Measurements from ENCODE around the gene COL23A1.
"Not testable (repeated sequence)": the region's sequence is repeated elsewhere in the genome, so short reads cannot be mapped to it uniquely, and the experiment has no call there.

Gene COL23A1

GRCh38 chr5:178370102-178370501 lies 220.1 kb downstream of the COL23A1 start:
- no peak for DNase-seq

DNA sequence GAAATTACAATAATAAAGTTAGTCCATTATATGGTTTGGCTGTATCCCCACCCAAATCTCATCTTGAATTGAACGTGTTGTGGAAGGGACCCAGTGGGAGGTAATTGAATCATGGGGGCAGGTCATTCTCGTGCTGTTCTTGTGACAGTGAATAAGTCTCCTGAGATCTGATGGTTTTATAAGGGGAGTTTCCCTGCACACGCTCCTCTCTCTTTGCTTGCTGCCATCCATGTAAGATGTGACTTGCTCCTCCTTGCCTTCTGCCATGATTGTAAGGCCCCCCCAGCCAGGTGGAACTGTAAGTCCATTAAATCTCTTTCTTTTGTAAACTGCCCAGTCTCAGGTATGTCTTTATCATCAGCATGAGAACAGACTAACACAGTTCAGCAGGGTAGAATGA lies 220.7 kb downstream of the COL23A1 start:
- not testable (repeated sequence) for DNase-seq

DNA sequence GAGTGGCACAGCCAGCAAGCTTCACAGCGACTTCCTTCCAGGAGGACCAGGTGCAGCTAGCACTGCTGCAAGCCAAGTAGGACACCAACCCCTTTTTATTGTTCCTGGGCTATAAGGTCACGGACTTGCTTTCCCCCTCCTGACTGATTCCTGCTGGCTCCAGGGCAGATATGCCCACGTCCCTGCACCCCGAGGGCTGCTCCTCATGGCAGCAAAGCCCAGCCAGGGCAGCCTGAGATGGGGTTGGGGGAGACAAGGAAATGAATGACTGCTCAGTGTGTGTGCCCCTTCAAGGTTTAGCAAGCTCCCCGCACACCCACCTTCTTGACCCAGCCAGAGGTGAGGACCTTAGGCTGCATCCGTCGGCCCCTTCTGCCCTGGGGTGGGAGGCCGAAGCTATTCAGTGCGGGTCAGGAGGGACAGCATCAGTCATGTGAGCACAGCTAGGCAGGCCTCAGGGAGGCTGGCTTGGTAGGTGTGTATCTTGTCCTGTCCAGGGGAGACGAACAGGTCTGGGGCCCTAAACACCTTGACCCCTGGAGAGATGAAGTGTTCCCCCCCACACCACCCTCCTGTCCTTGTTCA lies 221.4 kb downstream of the COL23A1 start:
- no peak for DNase-seq

DNA sequence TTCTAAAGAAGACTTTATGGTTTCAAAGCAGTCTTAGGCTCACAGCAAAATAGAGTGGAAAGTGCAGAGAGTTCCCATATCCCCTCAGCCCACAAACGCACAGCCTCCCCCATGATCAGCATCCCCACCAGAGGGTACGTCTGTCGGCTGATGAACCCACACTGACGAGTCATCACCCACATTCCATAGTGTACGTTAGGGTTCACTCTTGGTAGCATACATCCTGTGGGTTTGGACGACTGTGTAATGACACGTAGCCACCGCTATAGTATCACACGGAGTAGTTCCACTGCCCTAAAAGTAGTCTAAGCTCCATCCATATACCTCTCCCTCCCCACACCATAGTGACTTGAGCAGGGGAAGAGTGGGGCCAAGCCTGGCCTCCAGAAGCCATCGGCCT lies 221.9 kb downstream of the COL23A1 start:
- DNase-seq, result no peak

GRCh38 chr5:178367736-178368120 lies 222.5 kb downstream of the COL23A1 start:
- DNase-seq, result no peak

DNA sequence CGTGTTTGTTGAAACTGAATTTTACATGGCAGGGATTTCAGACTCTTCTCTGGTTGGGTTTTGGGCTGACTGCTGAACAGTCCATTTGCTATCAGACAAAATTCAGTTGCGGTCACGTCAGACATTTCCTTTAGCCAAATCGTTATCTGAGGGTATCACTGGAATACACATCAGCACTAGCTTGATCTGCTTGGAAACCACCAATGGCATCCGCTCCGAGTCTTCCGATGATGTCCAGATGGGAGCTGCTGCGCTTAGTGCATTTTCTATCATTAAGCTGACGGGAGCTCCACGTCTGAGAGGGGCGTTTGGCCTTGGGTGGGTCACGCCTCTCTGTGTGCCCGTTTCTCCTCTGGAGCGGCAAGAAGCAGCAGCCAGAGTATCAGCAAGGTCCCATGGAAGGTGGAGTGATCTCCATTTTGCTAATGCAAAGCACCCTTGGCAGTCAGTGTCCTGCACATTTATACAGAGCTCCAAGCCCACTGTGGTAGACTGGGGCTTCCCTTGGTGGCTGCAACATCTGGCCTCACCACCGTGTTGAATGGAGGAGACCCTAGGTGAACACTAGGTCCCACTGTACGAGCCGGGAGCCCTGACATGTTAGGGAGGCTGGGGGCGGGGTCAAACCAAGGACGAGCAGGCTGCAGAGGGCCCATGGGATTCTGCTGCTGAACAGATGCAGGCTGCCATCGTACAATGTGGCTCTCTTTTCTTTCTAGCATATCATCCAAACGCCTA lies 223.0 kb downstream of the COL23A1 start:
- no peak for DNase-seq

DNA sequence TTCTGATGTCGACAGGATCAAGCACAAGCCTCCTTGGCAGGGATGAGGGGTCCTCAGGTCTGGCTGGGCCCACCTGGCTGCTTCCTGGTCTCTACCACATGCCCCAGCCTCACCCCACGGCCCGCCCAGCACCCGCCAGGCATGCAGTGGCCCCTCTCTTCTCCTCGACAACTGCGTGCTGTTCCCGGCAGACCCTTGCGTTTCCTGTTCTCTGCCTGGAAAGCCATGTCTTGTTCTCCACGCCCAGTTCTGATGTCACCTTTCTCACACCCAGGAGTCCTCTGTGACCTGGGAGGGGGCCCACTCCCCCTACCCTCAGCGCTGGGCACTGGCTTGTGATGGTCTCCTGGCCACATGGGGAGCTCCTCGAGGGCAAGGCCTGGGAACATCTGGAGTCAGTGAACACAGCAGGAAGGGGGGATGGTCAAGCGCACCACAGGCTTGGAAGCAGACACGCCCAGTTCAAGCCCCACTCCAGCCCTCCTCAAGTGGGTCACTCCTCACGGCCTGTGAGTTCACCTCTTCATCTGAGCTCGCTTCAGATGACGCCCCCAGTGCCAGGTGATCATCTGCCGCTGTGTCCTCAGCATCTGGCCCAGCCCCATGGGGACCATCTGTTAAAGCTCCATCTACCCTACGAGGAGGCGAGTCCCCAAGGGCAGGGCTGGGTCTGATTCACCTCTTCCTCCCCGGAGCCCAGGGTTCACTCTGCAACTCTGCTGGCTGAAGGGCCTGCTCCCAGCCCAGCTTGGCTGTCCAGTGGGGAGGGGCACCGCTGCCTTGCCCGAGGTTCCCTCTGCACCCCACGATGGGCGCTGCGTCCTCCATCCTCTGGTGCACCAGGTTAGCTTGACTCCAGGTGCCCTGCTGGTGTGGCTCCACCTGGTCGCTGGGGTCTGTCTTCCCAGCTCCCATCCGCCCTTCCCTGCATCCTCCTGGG lies 224.4 kb downstream of the COL23A1 start:
- DNase-seq, result no peak

DNA sequence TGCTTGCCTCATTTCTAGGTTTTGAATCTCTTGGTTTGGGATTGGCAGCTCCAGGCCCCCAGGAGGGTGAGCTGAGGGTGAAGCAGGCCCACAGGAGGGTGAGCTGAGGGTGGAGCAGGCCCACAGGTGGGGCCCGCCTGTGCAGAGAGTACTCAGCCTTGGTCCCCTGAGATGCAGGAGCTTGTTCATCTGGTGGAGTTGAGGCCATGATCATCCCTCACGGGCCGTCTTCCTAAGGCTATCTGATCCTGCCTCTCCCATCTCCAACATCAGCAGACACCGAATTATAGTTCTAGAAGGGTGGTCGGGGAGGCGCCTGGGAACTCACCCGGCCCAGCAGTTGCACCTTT lies 225.9 kb downstream of the COL23A1 start:
- no peak for DNase-seq

GRCh38 chr5:178363501-178364325 lies 226.5 kb downstream of the COL23A1 start:
- DNase-seq, result no peak

DNA sequence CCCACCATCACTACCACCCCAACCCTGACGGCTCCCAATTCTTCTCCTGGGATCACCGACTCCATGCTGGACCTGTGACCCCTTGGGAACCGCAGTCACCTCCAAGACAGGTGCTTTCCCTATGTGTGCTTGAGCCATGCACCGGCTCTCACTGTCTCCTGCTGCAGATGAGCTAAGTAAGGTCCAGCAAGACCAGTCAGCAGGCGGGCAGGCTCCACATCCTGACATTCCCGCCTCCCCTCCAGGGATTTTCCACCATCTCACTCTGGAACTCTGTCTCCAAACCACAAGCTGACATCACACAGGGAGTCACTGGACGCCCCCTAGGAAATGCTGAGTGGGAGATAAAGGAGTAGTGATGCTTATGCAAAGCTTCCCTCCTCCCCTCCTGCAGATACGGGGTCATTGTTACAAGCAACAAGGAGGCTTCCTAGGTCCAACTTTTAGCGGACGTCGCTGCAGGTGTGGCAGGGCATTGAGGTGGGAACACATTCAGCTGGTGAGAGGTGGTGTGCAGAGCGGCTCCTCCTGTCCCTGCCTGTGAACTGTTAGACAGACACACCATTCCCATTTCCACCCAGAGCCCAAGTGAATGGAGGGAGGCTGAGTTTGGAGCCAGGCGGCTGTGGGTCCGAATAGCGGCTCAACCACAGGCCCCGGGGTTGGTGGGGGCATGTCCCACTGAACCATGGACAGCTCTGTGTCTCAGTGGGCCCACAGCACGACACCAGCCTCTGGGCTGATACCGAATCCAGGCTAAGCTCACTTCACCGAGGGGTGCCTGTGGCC lies 228.3 kb downstream of the COL23A1 start:
- no peak for DNase-seq

DNA sequence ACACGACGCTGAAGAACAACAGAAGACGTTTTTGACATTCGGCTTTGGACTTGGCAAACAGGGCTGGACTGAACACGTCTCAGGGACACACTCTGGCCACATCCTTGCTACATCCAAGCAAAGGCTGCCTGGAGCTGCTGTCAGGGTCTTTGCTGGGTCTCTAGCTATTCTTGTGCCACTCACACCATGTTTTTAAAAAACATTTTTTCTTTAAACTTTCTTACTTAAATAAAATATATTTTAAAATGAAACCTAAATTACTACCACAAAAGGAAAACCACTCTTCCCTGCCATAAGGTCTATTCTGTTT lies 229.3 kb downstream of the COL23A1 start:
- DNase-seq, result no peak

DNA sequence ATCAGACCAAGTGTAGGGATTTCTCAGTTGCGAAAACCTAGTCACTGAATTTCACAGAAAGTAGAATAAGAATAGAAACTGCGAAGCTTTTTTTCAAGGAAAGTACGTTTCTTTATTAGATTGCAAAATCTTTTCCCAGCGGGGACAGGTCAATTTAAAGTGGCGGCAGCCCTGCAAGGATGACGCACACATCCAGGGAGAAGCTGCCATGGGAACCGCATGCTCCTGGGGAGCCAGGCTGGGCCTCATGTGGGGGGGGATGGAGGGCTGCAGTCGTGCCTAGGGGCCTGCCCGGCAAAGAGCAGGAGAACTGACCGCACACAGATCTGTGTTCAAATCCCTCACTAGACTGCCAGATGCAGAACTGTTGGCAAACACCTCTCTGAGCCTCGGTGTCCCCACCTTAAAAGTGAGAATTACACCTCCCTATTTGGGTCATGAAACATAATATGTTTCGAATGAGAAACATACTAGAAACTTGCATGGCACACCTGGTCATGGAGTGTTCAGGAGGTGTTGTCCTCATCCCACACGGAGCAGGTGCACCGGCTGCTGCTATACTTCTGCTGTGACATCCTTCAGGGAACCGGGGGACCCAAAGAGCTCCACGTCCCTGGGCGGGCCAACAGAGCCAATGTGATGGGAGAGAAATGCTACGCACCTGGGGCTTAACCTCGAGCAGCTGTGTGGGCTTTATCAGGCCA lies 229.8 kb downstream of the COL23A1 start:
- DNase-seq, result no peak

DNA sequence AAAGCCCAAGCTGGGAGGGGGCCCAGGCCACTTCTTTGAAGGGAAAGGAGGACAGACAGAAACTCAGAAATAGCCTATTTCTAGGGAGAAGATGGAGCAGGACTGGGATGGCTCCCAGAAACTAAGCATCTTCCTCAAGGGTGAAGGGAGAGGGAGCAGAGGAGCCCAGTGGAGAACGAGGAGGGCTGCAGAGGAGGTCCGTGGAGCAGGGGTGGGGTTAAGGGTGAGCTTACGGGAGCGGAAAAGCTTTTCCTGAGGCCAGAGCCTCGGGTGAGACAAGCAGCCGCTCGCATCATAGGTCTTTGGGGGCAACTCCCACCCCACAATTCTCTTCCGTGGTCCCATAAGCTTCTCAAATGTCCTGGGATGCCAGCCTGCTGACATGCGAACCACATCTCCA lies 230.5 kb downstream of the COL23A1 start:
- no peak for DNase-seq

DNA sequence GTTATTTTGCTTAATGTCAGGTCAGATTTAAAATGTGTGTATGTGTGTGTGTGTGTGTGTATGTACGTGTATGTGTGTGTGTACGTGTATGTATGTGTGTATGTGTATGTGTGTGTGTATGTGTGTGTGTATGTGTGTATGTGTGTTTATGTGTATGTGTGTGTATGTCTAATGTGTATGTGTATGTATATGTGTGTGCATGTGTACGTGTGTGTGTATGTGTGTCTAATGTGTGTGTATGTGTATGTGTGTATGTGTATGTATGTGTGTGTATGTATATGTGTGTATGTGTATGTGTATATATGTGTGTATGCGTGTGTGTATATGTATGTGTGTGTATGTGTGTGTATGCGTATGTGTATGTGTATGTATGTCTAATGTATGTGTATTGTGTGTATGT lies 232.5 kb downstream of the COL23A1 start:
- no peak for DNase-seq

DNA sequence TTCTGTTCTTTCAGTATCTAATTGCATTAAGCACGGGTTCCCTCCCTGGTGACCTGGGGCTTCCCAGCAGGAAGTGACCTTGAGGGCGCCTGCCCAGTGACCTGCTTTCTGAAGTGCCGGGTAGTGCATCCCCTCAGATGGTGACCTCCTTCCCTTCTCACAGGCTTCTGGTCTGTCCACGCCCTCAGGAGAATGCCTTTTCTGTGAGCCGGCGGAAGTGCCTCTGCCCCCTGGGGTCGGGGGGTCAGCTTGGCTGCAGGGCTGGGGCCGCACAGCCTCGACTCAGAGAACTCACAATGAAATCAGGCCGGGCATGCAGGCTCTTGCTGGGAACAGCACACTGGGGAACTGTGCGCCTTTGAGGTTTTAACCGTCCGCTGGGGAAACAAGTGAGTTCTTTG lies 233.1 kb downstream of the COL23A1 start:
- no peak for DNase-seq

DNA sequence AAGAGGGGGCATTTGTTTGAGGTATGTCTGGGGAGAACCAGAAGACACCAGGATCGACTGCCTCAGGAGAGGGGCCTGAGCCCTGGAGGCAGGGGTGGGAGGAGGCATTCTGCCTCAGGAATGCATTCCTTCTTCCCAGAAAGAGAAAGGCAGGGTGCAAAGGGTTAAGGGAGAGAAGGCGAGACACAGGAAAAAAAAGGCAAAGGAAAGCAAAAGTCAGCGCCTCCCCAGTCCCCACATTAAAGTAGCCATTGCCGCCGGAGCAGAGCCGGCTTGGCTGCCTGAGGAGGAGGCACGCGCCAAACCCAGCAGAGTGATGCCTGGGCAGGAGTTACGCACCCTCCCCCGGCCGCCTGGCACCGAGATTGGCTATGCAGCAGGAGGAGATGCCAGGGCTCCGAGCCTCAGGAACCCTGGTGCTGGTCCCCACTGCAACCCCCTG lies 233.7 kb downstream of the COL23A1 start:
- DNase-seq, result no peak

DNA sequence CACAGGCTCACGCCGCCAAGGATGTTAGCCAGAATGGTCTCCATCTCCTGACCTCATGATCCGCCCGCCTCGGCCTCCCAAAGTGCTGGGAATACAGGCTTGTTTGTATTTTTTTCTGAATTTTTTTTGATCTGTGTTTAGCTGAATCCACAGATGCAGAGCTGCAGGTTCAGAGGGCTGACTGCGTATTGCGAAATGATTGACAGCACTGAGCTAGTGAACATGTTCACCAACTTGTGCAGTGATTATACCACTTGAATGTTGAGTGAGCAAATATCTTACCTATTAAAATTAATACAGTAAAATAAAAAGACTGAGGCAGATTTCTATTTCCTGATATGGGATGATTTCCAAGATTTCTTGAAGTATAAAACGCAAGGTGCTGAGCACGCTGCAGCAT lies 234.5 kb downstream of the COL23A1 start:
- DNase-seq, result no peak

- DNase-seq, result no peak
Measured at GRCh38 chr5:178353461-178353860, 236.7 kb downstream of the COL23A1 start.

DNA sequence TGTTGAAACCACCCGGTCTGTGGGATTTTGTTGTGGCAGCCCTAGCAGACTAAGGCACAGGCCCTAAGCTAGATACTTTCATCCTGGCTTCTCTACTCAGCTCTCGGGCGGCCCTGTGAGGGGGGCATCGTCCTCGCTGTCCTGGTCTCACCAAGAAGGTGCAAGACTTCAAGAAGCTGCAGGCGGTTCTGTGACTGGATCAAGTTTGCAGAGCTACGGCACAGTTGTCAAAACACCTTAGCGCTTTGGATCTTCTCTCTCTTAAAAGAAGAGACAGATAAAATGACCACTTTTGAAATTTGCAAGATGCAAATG lies 238.2 kb downstream of the COL23A1 start:
- DNase-seq, result no peak

DNA sequence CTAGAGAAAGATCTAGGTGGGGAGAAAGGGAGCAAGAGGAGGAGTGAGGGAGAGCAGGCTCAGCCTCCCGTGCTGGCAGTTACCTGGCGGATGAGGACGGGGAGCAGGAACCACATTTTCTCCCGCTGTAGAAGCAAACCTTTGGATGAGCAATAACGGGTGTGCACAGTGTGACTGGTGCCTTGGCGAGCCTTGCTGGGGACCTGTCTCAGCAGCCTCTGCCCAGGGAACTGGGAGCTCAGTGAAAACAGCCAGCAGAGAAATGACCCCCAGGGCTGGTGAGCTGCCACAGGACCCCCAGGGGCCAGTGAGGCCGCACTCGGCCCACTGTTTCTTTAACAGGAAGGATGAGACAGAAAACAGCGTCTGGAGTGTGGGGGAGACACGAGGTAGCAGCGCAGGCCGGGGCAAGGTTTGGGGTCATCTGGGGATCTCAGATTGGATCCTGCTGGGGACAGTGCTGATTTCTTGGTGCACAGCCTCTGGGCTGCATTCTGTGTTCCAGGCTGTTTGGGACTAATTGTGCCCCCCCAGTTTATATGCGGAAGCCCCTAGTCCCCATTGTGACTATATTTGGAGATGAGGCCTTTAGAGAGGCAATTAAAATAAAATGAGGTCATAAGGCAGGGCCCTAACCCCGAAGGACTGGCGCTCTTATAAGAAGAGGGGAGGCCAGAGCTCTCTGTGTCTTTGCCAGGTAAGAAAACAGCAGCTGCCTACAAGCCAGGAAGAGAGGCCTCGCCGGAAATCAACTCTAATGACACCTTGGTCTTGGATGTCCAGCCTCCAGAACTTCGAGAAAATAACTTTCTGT lies 238.8 kb downstream of the COL23A1 start:
- DNase-seq, result no peak

Data from OCI-M1 (cell line).